ENCODE data around the gene ABTB2. TPM values are rescaled to one million over a fixed set of nuclear protein-coding genes. Genes with fewer than 3 reads are reported as not detected.

ABTB2 gene
- total and polyA plus RNA-seq, 2 of the 8 experiments (the other 6 are each of a cell fraction or from before 2014, with no cell fraction given) = 7.7 to 10.2 TPM

DNA sequence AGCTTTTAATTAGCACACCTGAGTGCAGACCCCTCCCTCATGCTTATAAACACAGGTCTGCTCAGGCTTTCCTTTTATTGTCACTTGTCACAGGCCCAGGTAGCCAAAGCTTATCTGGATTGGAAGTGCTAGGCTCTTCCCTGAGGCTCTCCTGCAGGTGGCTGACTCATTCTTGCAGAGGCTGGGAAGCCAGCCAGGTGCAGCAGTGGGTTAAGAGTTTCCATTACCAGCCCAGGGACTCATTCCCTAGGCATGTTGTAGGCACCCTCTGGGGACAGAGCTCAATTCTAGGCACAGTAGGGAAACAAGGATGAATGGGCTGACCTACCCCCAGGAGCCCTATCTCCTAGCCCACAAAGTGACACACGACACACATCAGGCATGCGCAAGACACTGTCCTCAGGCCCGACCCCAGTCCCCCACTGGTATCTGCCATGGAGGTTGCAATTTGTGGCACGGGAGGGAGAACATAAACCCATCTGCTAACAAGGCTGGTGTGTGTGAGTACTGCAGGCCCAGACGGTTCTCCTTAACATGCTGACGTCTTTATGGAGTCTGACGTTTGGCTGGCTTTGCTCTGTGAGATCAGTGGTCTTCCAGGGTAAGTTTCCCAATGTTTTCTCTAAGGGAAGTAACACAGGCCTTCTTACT, 94.2 kb downstream of the ABTB2 start (continued):
- no peak for TF ChIP-seq HDAC2 (IDR thresholded peaks at IDR 0.05; ENCODE audit: borderline replicate concordance in 1 of 2, low read depth in 2 of 2, low read length in 2 of 2)
